Chondrocyte (in vitro differentiated cells): ENCODE results near the gene APOL3. TPM values are rescaled to one million over a fixed set of nuclear protein-coding genes. Genes with fewer than 3 reads are reported as not detected.

Experiments used
- DNase-seq: peaks from one replicate; pipeline ENCODE4 v3.0.0; 2021; ENCODE audit warnings: mixed read lengths, low spot score
- H3K27ac Mint-ChIP-seq: one replicate; pipeline ENCODE4 v1.8.0; 2021; ENCODE audit warnings: mild to moderate bottlenecking, moderate library complexity, mixed read lengths; ENCODE audit not compliant: unreplicated experiment
- H3K27me3 Mint-ChIP-seq: 2 replicates; pipeline ENCODE4 v1.8.0; 2021; ENCODE audit warnings: low read depth, mixed read lengths
- H3K36me3 Mint-ChIP-seq: 2 replicates; pipeline ENCODE4 v1.8.0; 2021; ENCODE audit warnings: low read depth, mixed read lengths
- H3K4me1 Mint-ChIP-seq: 2 replicates; pipeline ENCODE4 v1.8.0; 2021; ENCODE audit warnings: low read depth, mild to moderate bottlenecking, mixed read lengths
- H3K4me3 Mint-ChIP-seq: one replicate; pipeline ENCODE4 v1.8.0; 2021; ENCODE audit warnings: mild to moderate bottlenecking, moderate library complexity, mixed read lengths; ENCODE audit not compliant: unreplicated experiment
- H3K9me3 Mint-ChIP-seq: 2 replicates; pipeline ENCODE4 v1.8.0; 2021; ENCODE audit warnings: low read depth, mixed read lengths
- CTCF ChIP-seq: fragments of 200-600 bp; sonication (generic); IDR thresholded peaks from 2 replicates; pipeline ENCODE4 v1.5.0; 2021; ENCODE audit warnings: antibody characterized with exemption, mild to moderate bottlenecking, moderate library complexity
- total RNA-seq: library from RNA; stranded (reverse); gene quantifications from 3 replicates; pipeline ENCODE4 v1.2.1, GENCODE V29; 2021

APOL3 gene
- total RNA-seq, 1 donor from 2014 or later, result 2.3 TPM

GRCh38 chr22:36152088-36152487 is 8.5 kb downstream of the APOL3 start:
- Mint-ChIP-seq H3K27me3 (no peaks in the 10 kb centered on the region), H3K9me3 (no peaks in the 10 kb centered on the region), H3K4me1 (peaks cover 26% of the 10 kb centered on the region), H3K4me3 (no peak overlapping the region), H3K36me3 (no peaks in the 10 kb centered on the region), H3K27ac (no peak overlapping the region)
- no peak for TF ChIP-seq CTCF
- no peak for DNase-seq

- Mint-ChIP-seq H3K9me3 (no peaks in the 10 kb centered on the region), H3K4me3 (no peak overlapping the region), H3K4me1 (peaks cover 18% of the 10 kb centered on the region), H3K27ac (no peak overlapping the region), H3K27me3 (no peaks in the 10 kb centered on the region), H3K36me3 (no peaks in the 10 kb centered on the region)
- DNase-seq, result no peak
- TF ChIP-seq CTCF, result no peak
These were observed 9.5 kb downstream of the APOL3 start for GRCh38 chr22:36151006-36151595.

DNA sequence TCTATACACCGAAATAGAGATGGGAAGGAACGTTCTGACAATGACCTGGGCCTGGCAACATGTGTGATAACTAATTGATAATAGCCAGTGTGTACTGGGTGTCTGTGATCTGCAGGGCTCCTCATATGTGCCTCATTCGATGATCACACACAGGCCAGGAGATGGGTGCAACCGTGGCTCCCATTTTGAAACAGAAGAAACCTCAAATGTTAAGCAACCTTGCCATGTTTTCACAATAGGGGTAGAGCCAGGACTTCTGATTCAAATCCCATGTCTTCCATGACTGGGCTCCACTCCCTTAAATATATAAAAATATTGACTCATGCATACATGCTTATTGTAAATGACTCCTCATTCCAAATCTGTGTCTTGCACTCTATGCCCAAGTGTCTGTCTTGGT is 11.1 kb downstream of the APOL3 start:
- no peaks in the 10 kb centered on the region for H3K27me3 Mint-ChIP-seq
- no peak for DNase-seq
- TF ChIP-seq CTCF, result no peak
- H3K4me3 Mint-ChIP-seq, result no peak overlapping the region
- peaks cover 22% of the 10 kb centered on the region for H3K4me1 Mint-ChIP-seq
- no peaks in the 10 kb centered on the region for H3K9me3 Mint-ChIP-seq
- H3K36me3 Mint-ChIP-seq, result no peaks in the 10 kb centered on the region
- no peak overlapping the region for H3K27ac Mint-ChIP-seq

GRCh38 chr22:36148411-36148810 is 12.1 kb downstream of the APOL3 start:
- TF ChIP-seq CTCF, result no peak
- Mint-ChIP-seq H3K27me3 (no peaks in the 10 kb centered on the region), H3K4me1 (peaks cover 22% of the 10 kb centered on the region), H3K4me3 (no peak overlapping the region), H3K9me3 (no peaks in the 10 kb centered on the region), H3K36me3 (no peaks in the 10 kb centered on the region), H3K27ac (no peak overlapping the region)
- DNase-seq, result no peak

GRCh38 chr22:36147196-36147791 is 13.3 kb downstream of the APOL3 start:
- TF ChIP-seq CTCF, result no peak
- peaks cover 22% of the 10 kb centered on the region for H3K4me1 Mint-ChIP-seq
- no peak for DNase-seq
- no peak overlapping the region for H3K4me3 Mint-ChIP-seq
- H3K9me3 Mint-ChIP-seq, result no peaks in the 10 kb centered on the region
- no peak overlapping the region for H3K27ac Mint-ChIP-seq
- no peaks in the 10 kb centered on the region for H3K36me3 Mint-ChIP-seq
- H3K27me3 Mint-ChIP-seq, result no peaks in the 10 kb centered on the region
